Tibial artery (tissue), 4 donors: ENCODE results near the gene CCSER1.

Experiments used
- DNase-seq, 2 donors: peaks; one replicate each; pipeline ENCODE4 v3.0.0-alpha.2; 2019
- H3K27ac ChIP-seq, 2 donors: fragments of 200-600 bp; sonication (generic) in 1 of 2; 1 replicate in 1 of 2; 2 replicates in 1 of 2; pipeline ENCODE4 v1.5.1; 2018 to 2019; ENCODE audit warnings: mild to moderate bottlenecking in 1 of 2
- H3K27me3 ChIP-seq, 2 donors: fragments of 200-600 bp; sonication (generic) in 1 of 2; one replicate each; pipeline versions ENCODE4 v1.5.1 to v1.6.0; 2016 to 2019
- H3K36me3 ChIP-seq, 3 donors: fragments of 200-600 bp; sonication (generic) in 2 of 3; one replicate each; pipeline ENCODE4 v1.5.1; 2016 to 2019; ENCODE audit warnings: mild to moderate bottlenecking in 2 of 3
- H3K4me1 ChIP-seq, 4 donors: fragments of 200-600 bp; sonication (generic) in 2 of 4; 1 replicate in 3 of 4; 2 replicates in 1 of 4; pipeline ENCODE4 v1.5.1; 2016 to 2019
- H3K4me3 ChIP-seq, 2 donors: fragments of 200-600 bp; sonication (generic) in 1 of 2; 1 replicate in 1 of 2; 2 replicates in 1 of 2; pipeline ENCODE4 v1.5.1; 2018 to 2019; ENCODE audit warnings: mild to moderate bottlenecking in 2 of 2
- H3K9me3 ChIP-seq, 3 donors: fragments of 200-600 bp; sonication (generic) in 1 of 3; one replicate each; pipeline ENCODE4 v1.5.1; 2016 to 2019
- CTCF ChIP-seq, 2 experiments: fragments of 200-600 bp in 1 of 2; fragments of 450-650 bp in 1 of 2; IDR thresholded peaks; one replicate each; pipeline ENCODE4 v1.5.1; 2017 to 2019; ENCODE audit warnings: antibody characterized with exemption in 2 of 2, mild to moderate bottlenecking in 1 of 2, moderate library complexity in 1 of 2
- intact Hi-C: fragments of 100-400 bp; cut with DNase I; formaldehyde crosslinking; loops from one replicate; pipeline ENCODE4 v1.15.0; 2023; ENCODE audit warnings: low total_unique reads

CCSER1 gene

DNA sequence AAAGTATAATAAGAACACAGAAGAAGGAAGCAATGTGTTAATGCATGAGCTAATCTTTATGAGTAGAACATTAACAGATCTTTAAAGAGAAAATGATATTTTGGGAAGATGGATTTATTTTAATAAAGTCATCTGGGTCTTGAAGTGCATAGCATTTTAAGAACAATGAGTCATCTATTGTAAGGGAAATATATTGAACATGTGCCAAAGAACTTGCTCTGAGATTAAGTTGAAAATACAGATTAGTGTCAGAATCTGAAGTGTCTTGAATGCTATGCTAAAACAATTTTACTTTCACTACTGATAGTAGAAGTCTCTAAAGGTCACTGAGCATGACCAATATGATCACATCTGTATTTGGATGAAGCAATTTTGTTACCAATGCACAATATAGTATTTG lies 1399.9 kb downstream of the CCSER1 start:
- DNase-seq, result no peak
- Histone ChIP-seq H3K36me3 (no peaks in the 10 kb centered on the region), H3K27ac (no peak overlapping the region), H3K27me3 (no peaks in the 10 kb centered on the region), H3K9me3 (no peaks in the 10 kb centered on the region), H3K4me1 (no peaks in the 10 kb centered on the region), H3K4me3 (no peak overlapping the region)
- TF ChIP-seq CTCF (IDR thresholded peaks at IDR 0.05), result no peak
- intact Hi-C loops, result no loop called here

- no peaks in the 10 kb centered on the region for H3K27me3 ChIP-seq
- intact Hi-C loops, result no loop called here
- H3K36me3 ChIP-seq, result no peaks in the 10 kb centered on the region
- peaks cover 0 to 5% (median 0%) of the 10 kb centered on the region in 3 donors for H3K9me3 ChIP-seq
- no peak for TF ChIP-seq CTCF (IDR thresholded peaks at IDR 0.05)
- H3K4me3 ChIP-seq, result no peak overlapping the region
- no peak overlapping the region for H3K27ac ChIP-seq
- no peak for DNase-seq
- H3K4me1 ChIP-seq, result no peaks in the 10 kb centered on the region
Measured at GRCh38 chr4:91567594-91567993, 1440.4 kb downstream of the CCSER1 start.

DNA sequence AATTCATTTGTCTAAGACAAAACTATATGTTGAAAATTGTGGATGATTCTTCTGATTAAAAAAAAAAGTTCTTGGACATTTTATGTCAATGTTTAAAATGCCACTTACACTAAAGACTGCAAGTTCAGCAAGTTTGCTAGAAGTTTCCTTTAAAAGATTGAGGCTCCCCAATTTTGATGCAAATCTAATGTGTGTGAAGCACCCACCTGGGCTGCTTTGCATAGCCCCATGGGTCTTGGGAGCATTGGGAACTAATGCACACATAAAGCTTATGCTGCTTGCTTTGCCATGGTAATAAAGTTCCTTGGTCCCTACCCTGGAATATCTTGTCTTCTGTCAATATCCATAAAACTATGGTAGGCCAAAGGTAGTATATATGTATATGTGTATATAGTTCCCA lies 1450.7 kb downstream of the CCSER1 start:
- intact Hi-C loops, result no loop called here
- TF ChIP-seq CTCF (IDR thresholded peaks at IDR 0.05), result no peak
- DNase-seq, result no peak
- no peak overlapping the region for H3K4me3 ChIP-seq
- no peaks in the 10 kb centered on the region for H3K27me3 ChIP-seq
- H3K4me1 ChIP-seq, result no peaks in the 10 kb centered on the region
- no peaks in the 10 kb centered on the region for H3K9me3 ChIP-seq
- no peak overlapping the region for H3K27ac ChIP-seq
- no peaks in the 10 kb centered on the region for H3K36me3 ChIP-seq

GRCh38 chr4:91590260-91590659 lies 1463.1 kb downstream of the CCSER1 start:
- H3K4me1 ChIP-seq, result no peaks in the 10 kb centered on the region
- H3K27ac ChIP-seq, result no peak overlapping the region
- no peak for DNase-seq
- no peaks in the 10 kb centered on the region for H3K36me3 ChIP-seq
- no peak for TF ChIP-seq CTCF (IDR thresholded peaks at IDR 0.05)
- intact Hi-C loops, result no loop called here
- no peak overlapping the region for H3K4me3 ChIP-seq
- no peaks in the 10 kb centered on the region for H3K27me3 ChIP-seq
- H3K9me3 ChIP-seq, result no peaks in the 10 kb centered on the region

DNA sequence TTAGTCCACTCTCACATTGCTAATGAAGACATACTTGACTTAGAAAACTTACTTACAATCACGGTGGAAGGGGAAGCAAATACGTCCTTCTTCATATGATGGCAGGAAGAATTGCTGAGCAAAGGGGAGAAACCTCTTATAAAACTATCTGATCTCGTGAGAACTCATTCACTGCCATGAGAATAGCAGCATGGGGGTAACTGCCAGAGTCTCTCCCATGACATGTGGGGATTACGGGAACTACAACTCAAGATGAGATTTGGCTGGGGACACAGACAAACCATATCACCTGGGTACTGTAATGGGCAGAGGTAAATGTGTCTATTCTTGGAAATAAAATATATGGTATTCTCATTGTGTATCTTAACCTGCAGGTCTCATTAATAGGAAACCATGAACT lies 1464.9 kb downstream of the CCSER1 start:
- no peaks in the 10 kb centered on the region for H3K36me3 ChIP-seq
- H3K4me3 ChIP-seq, result no peak overlapping the region
- no peaks in the 10 kb centered on the region for H3K27me3 ChIP-seq
- no peaks in the 10 kb centered on the region for H3K4me1 ChIP-seq
- H3K9me3 ChIP-seq, result no peaks in the 10 kb centered on the region
- intact Hi-C loops, result no loop called here
- no peak overlapping the region for H3K27ac ChIP-seq
- no peak for TF ChIP-seq CTCF (IDR thresholded peaks at IDR 0.05)
- no peak for DNase-seq

GRCh38 chr4:91596718-91597117 lies 1469.5 kb downstream of the CCSER1 start:
- no peaks in the 10 kb centered on the region for H3K4me1 ChIP-seq
- H3K36me3 ChIP-seq, result no peaks in the 10 kb centered on the region
- no peak for DNase-seq
- intact Hi-C loops, result no loop called here
- no peak overlapping the region for H3K4me3 ChIP-seq
- no peaks in the 10 kb centered on the region for H3K9me3 ChIP-seq
- no peak overlapping the region for H3K27ac ChIP-seq
- H3K27me3 ChIP-seq, result no peaks in the 10 kb centered on the region
- no peak for TF ChIP-seq CTCF (IDR thresholded peaks at IDR 0.05)
